Endothelial cell (in vitro differentiated cells): ENCODE measurements around the gene MLPH. TPM values are rescaled to one million over a fixed set of nuclear protein-coding genes. Genes with fewer than 3 reads are reported as not detected.

Source experiments
- DNase-seq: peaks from one replicate; pipeline ENCODE4 v3.0.0; 2021; ENCODE audit warnings: low spot score
- H3K27ac Mint-ChIP-seq: one replicate; pipeline ENCODE4 v1.8.0; 2021; ENCODE audit warnings: mixed read lengths, inconsistent platforms; ENCODE audit not compliant: unreplicated experiment
- H3K27me3 Mint-ChIP-seq: one replicate; pipeline ENCODE4 v1.8.0; 2021; ENCODE audit warnings: mild to moderate bottlenecking, moderate library complexity, mixed read lengths, inconsistent platforms; ENCODE audit not compliant: unreplicated experiment
- H3K36me3 Mint-ChIP-seq: one replicate; pipeline ENCODE4 v1.8.0; 2021; ENCODE audit warnings: mild to moderate bottlenecking, low read depth, mixed read lengths, inconsistent platforms; ENCODE audit not compliant: unreplicated experiment
- H3K4me1 Mint-ChIP-seq: one replicate; pipeline ENCODE4 v1.8.0; 2021; ENCODE audit warnings: mild to moderate bottlenecking, mixed read lengths, inconsistent platforms; ENCODE audit not compliant: unreplicated experiment
- H3K4me3 Mint-ChIP-seq: one replicate; pipeline ENCODE4 v1.8.0; 2021; ENCODE audit warnings: mild to moderate bottlenecking, mixed read lengths, inconsistent platforms; ENCODE audit not compliant: unreplicated experiment
- H3K9me3 Mint-ChIP-seq: one replicate; pipeline ENCODE4 v1.8.0; 2021; ENCODE audit warnings: mixed read lengths, inconsistent platforms; ENCODE audit not compliant: unreplicated experiment
- total RNA-seq: library from RNA; stranded (reverse); fragmentation: NEBNext Ultra II Directional; extraction: Animal tissue kit (Norgen Biotek cat#: 25700); gene quantifications from one replicate; pipeline ENCODE4 v1.2.1, GENCODE V29; 2021; ENCODE audit not compliant: unreplicated experiment
- TF ChIP-seq, protein P1 (sequence below): fragments of 200-600 bp; sonication (generic); IDR thresholded peaks from one replicate; pipeline ENCODE4 v1.5.0; 2021; ENCODE audit warnings: antibody characterized with exemption; ENCODE audit not compliant: unreplicated experiment

Gene MLPH
- total RNA-seq, 1 donor from 2014 or later: 0.36 TPM

- H3K36me3 Mint-ChIP-seq: no peaks in the 10 kb centered on the region
- peaks cover 3% of the 10 kb centered on the region for H3K4me1 Mint-ChIP-seq
- no peak overlapping the region for H3K4me3 Mint-ChIP-seq
- DNase-seq: no peak
- H3K9me3 Mint-ChIP-seq: no peaks in the 10 kb centered on the region
- H3K27me3 Mint-ChIP-seq: peaks cover 2% of the 10 kb centered on the region
- TF ChIP-seq, protein P1, sequence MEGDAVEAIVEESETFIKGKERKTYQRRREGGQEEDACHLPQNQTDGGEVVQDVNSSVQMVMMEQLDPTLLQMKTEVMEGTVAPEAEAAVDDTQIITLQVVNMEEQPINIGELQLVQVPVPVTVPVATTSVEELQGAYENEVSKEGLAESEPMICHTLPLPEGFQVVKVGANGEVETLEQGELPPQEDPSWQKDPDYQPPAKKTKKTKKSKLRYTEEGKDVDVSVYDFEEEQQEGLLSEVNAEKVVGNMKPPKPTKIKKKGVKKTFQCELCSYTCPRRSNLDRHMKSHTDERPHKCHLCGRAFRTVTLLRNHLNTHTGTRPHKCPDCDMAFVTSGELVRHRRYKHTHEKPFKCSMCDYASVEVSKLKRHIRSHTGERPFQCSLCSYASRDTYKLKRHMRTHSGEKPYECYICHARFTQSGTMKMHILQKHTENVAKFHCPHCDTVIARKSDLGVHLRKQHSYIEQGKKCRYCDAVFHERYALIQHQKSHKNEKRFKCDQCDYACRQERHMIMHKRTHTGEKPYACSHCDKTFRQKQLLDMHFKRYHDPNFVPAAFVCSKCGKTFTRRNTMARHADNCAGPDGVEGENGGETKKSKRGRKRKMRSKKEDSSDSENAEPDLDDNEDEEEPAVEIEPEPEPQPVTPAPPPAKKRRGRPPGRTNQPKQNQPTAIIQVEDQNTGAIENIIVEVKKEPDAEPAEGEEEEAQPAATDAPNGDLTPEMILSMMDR: no peak
- H3K27ac Mint-ChIP-seq: no peak overlapping the region
These were observed 60.9 kb downstream of the MLPH start for GRCh38 chr2:237547841-237548416.

DNA sequence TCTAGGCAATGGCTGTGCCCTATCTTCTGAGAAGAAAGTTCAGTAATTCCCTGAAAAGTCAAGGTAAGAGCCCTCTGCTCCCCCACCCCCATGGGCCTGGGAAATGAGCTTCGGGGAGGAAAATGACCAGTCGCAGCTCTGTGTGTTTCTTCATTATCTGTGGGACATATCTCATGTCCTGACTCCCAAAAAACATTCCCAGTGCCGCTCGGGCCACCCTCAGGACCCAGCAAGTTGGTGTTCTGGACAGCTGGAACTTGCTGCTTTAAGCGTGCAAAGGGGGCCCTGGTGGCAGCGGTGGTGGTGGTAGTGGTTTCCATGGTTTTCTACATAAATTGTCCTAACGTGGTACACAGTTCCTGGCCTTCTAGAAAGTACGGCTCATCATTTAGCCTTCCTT lies 62.2 kb downstream of the MLPH start:
- Mint-ChIP-seq H3K27ac (no peak overlapping the region), H3K36me3 (peaks cover 3% of the 10 kb centered on the region), H3K4me1 (peaks cover 3% of the 10 kb centered on the region), H3K4me3 (no peak overlapping the region), H3K9me3 (no peaks in the 10 kb centered on the region), H3K27me3 (peaks cover 2% of the 10 kb centered on the region)
- no peak for DNase-seq
- TF ChIP-seq, protein P1: no peak

DNA sequence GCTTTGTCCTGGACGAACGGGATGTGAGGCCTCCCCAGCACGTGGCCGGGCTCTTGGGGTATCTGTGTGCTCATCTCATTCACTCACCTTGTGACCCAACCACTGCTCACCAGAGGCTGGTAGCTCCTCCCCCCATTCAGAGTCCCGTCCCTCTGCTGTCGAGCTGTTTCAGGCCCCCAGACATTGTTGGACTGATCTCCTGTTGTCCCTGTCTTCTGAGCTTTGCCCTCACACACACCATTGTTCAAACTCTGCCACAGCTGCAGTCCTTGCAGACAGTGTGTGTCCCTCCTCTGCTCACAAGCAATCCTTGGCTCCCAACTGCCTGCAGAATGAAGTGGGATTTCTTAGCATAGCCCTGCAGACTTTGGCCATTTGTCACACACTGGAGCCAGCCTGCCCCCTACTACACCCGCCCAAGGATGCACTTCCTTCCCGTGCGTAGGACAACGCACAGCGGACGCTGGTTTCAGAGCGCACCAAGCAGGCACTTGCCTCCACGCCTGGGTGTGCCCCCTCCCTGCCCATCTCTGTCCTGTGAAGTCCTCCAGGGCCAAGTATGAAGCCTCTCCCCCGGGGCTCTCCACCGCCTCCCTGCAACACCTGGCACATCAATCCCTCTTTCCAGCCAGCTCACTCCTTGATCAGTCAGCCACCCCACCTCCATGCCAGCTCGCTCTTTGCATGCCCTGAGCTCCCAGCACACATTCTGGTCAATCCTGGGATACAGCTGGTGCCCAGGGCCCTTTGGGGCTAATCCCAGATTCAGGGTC lies 62.8 kb downstream of the MLPH start:
- Mint-ChIP-seq H3K27me3 (peaks cover 2% of the 10 kb centered on the region), H3K27ac (peak overlapping the region; percentile 8), H3K36me3 (peaks cover 3% of the 10 kb centered on the region), H3K4me3 (no peak overlapping the region), H3K9me3 (no peaks in the 10 kb centered on the region), H3K4me1 (peaks cover 3% of the 10 kb centered on the region)
- TF ChIP-seq, protein P1: no peak
- DNase-seq: no peak

DNA sequence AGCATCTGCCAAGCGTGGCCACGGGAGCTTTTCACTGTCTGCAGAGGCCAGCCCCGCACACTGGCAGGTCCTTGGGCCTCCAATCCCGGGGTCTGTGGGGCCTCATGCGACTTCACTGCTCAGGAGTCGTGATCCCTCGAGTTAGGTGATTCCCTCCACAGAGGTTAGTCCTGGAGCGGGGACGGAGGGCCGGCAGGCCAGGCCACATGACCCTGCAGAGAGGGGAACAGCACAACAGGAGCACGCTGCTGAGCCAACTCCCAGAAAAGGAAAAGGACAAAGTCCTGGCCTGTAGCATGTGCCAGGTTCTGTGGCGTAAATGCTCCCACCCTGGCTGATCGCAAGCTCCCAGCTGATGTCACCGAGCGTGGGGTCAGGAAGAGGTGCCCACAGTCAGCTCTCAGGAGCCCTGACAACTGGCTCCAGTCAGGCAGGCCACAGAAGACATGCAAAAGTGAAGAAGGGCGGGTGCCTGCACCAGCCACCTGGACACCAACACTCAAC lies 64.1 kb downstream of the MLPH start:
- no peak for DNase-seq
- Mint-ChIP-seq H3K36me3 (peaks cover 3% of the 10 kb centered on the region), H3K4me1 (no peaks in the 10 kb centered on the region), H3K9me3 (no peaks in the 10 kb centered on the region), H3K4me3 (no peak overlapping the region), H3K27ac (no peak overlapping the region), H3K27me3 (peaks cover 2% of the 10 kb centered on the region)
- TF ChIP-seq, protein P1: no peak

GRCh38 chr2:237552908-237553307 lies 65.9 kb downstream of the MLPH start:
- Mint-ChIP-seq H3K27ac (no peak overlapping the region), H3K27me3 (peaks cover 3% of the 10 kb centered on the region)

More at GRCh38 chr2:237552908-237553307, 65.9 kb downstream of the MLPH start:
- no peak overlapping the region for H3K4me3 Mint-ChIP-seq
- TF ChIP-seq, protein P1: no peak
- no peak for DNase-seq
- H3K4me1 Mint-ChIP-seq: no peaks in the 10 kb centered on the region
- no peaks in the 10 kb centered on the region for H3K9me3 Mint-ChIP-seq
- peaks cover 3% of the 10 kb centered on the region for H3K36me3 Mint-ChIP-seq
